SK-N-SH treated with all-trans-retinoic acid at 6 μM for 48 hours (cell line): ENCODE data around the gene TPRG1L.
"Not testable (repeated sequence)": the region's sequence is repeated elsewhere in the genome, so short reads cannot be mapped to it uniquely, and the experiment has no call there.

Experiments used
- ATAC-seq: fragments of 200-7000 bp; cut with Tn5 transposase; 3 replicates; pipeline ENCODE4 v1.9.1; 2020; ENCODE audit warnings: mild to moderate bottlenecking, moderate library complexity
- ARNTL ChIP-seq: fragments of 450-650 bp; formaldehyde crosslinking; IDR thresholded peaks from 2 replicates; pipeline ENCODE4 v1.5.0; 2020; ENCODE audit warnings: low read depth, mild to moderate bottlenecking, moderate library complexity, borderline replicate concordance
- BACH2 ChIP-seq: fragments of 250-450 bp; sonication (Bioruptor Pico); IDR thresholded peaks from 2 replicates; pipeline ENCODE4 v1.9.0; 2021; ENCODE audit warnings: mild to moderate bottlenecking, borderline replicate concordance
- CREB5 ChIP-seq: fragments of 250-450 bp; sonication (Bioruptor Pico); IDR thresholded peaks from 2 replicates; pipeline ENCODE4 v1.5.1; 2020; ENCODE audit warnings: low read depth, mild to moderate bottlenecking, moderate library complexity
- CSDC2 ChIP-seq: fragments of 250-450 bp; sonication (Bioruptor Pico); IDR thresholded peaks from 2 replicates; pipeline ENCODE4 v1.5.0; 2020; ENCODE audit warnings: mild to moderate bottlenecking, moderate library complexity
- CSRNP3 ChIP-seq: fragments of 250-450 bp; sonication (Bioruptor Pico); IDR thresholded peaks from 2 replicates; pipeline ENCODE4 v1.5.1; 2021; ENCODE audit warnings: mild to moderate bottlenecking, moderate library complexity
- ESRRG ChIP-seq: fragments of 250-450 bp; sonication (Bioruptor Pico); IDR thresholded peaks from 2 replicates; pipeline ENCODE4 v1.6.1; 2021; ENCODE audit warnings: mild to moderate bottlenecking
- GLIS3 ChIP-seq: fragments of 250-450 bp; sonication (Bioruptor Pico); IDR thresholded peaks from 2 replicates; pipeline ENCODE4 v1.5.0; 2020; ENCODE audit warnings: mild to moderate bottlenecking, moderate library complexity
- ISL1 ChIP-seq: fragments of 250-450 bp; sonication (Bioruptor Pico); IDR thresholded peaks from 2 replicates; pipeline ENCODE4 v2.1.2; 2022; ENCODE audit warnings: mild to moderate bottlenecking, moderate library complexity
- OSR1 ChIP-seq: fragments of 250-450 bp; sonication (Bioruptor Pico); IDR thresholded peaks from 2 replicates; pipeline ENCODE4 v1.8.0; 2022; ENCODE audit warnings: moderate library complexity, mild to moderate bottlenecking, inconsistent platforms
- POU6F1 ChIP-seq: fragments of 250-450 bp; sonication (Bioruptor Pico); IDR thresholded peaks from 2 replicates; pipeline ENCODE4 v1.8.0; 2021; ENCODE audit warnings: low read depth, mild to moderate bottlenecking, moderate library complexity, borderline replicate concordance
- PPARA ChIP-seq: fragments of 250-450 bp; sonication (Bioruptor Pico); IDR thresholded peaks from 2 replicates; pipeline ENCODE4 v1.5.0; 2020; ENCODE audit warnings: mild to moderate bottlenecking, borderline replicate concordance
- RARB ChIP-seq: fragments of 250-450 bp; sonication (Bioruptor Pico); IDR thresholded peaks from 2 replicates; pipeline ENCODE4 v1.8.0; 2021; ENCODE audit warnings: mild to moderate bottlenecking, moderate library complexity
- SNAI2 ChIP-seq: fragments of 250-450 bp; sonication (Bioruptor Pico); IDR thresholded peaks from 2 replicates; pipeline ENCODE4 v1.5.0; 2020; ENCODE audit warnings: mild to moderate bottlenecking, moderate library complexity
- TCF4 ChIP-seq: fragments of 250-450 bp; sonication (Bioruptor Pico); IDR thresholded peaks from 2 replicates; pipeline ENCODE4 v1.8.0; 2021; ENCODE audit warnings: mild to moderate bottlenecking, moderate library complexity, borderline replicate concordance
- TOX ChIP-seq: fragments of 250-450 bp; sonication (Bioruptor Pico); IDR thresholded peaks from 2 replicates; pipeline ENCODE4 v1.8.0; 2021; ENCODE audit warnings: mild to moderate bottlenecking, moderate library complexity, borderline replicate concordance
- ZC3H10 ChIP-seq: fragments of 250-450 bp; sonication (Bioruptor Pico); IDR thresholded peaks from 2 replicates; pipeline ENCODE4 v1.5.1; 2021; ENCODE audit warnings: mild to moderate bottlenecking, moderate library complexity
- ZFP3 ChIP-seq: fragments of 250-450 bp; sonication (Bioruptor Pico); IDR thresholded peaks from 2 replicates; pipeline ENCODE4 v1.5.0; 2020; ENCODE audit warnings: mild to moderate bottlenecking, moderate library complexity
- ZFP30 ChIP-seq: fragments of 450-650 bp; formaldehyde crosslinking; IDR thresholded peaks from 2 replicates; pipeline ENCODE4 v1.5.0; 2022; ENCODE audit warnings: mild to moderate bottlenecking, moderate library complexity
- ZNF565 ChIP-seq: fragments of 450-650 bp; formaldehyde crosslinking; conservative IDR thresholded peaks from 2 replicates; pipeline ENCODE4 v1.5.0; 2020; ENCODE audit warnings: low read depth, mild to moderate bottlenecking, moderate library complexity
- ZNF70 ChIP-seq: fragments of 450-650 bp; formaldehyde crosslinking; IDR thresholded peaks from 2 replicates; pipeline ENCODE4 v1.5.0; 2020; ENCODE audit warnings: mild to moderate bottlenecking, moderate library complexity
- ZNF8 ChIP-seq: fragments of 450-650 bp; formaldehyde crosslinking; IDR thresholded peaks from 2 replicates; pipeline ENCODE4 v1.5.0; 2020; ENCODE audit warnings: mild to moderate bottlenecking, moderate library complexity

Gene TPRG1L

GRCh38 chr1:3620708-3621107 lies 4.1 kb upstream of the TPRG1L start (continued):
- TF ChIP-seq CREB5 (CRISPR knock-in tag) (no peak), CSDC2 (no peak), ZNF70 (CRISPR knock-in tag) (no peak), TCF4 (no peak), TOX (CRISPR knock-in tag) (no peak)

GRCh38 chr1:3621151-3621671 lies 3.6 kb upstream of the TPRG1L start:
- ATAC-seq = not testable (repeated sequence)

- not testable (repeated sequence) for ATAC-seq
Measured at GRCh38 chr1:3622102-3622501, 2.7 kb upstream of the TPRG1L start.

GRCh38 chr1:3623441-3624199 lies 1.2 kb upstream of the TPRG1L start:
- ATAC-seq = peak; percentile 3; the same call in 2 of the 3 replicates
- TF ChIP-seq CSRNP3 (no peak), ZFP30 (CRISPR knock-in tag) (no peak), SNAI2 (no peak), GLIS3 (CRISPR knock-in tag) (no peak), TCF4 (no peak), ZC3H10 (CRISPR knock-in tag) (no peak), ZNF565 (CRISPR knock-in tag) (no peak), ZFP3 (no peak), CREB5 (CRISPR knock-in tag) (no peak), ZNF70 (CRISPR knock-in tag) (no peak), ARNTL (CRISPR knock-in tag) (no peak), ESRRG (CRISPR knock-in tag) (no peak), ZNF8 (CRISPR knock-in tag) (no peak)

- ATAC-seq = peak; percentile 45
- TF ChIP-seq GLIS3 (CRISPR knock-in tag) = no peak
- TF ChIP-seq ESRRG (CRISPR knock-in tag) = no peak
- TF ChIP-seq ZFP3 = no peak
- TF ChIP-seq CSRNP3 = no peak
- TF ChIP-seq RARB (CRISPR knock-in tag) = no peak
- TF ChIP-seq ZNF8 (CRISPR knock-in tag) = no peak
- TF ChIP-seq ZFP30 (CRISPR knock-in tag) = no peak
- TF ChIP-seq TOX (CRISPR knock-in tag) = no peak
- TF ChIP-seq PPARA = no peak
- no peak for TF ChIP-seq ZC3H10 (CRISPR knock-in tag)
- TF ChIP-seq ISL1 = no peak
- no peak for TF ChIP-seq BACH2 (CRISPR knock-in tag)
- no peak for TF ChIP-seq OSR1
- no peak for TF ChIP-seq ARNTL (CRISPR knock-in tag)
- no peak for TF ChIP-seq POU6F1 (CRISPR knock-in tag)
- TF ChIP-seq ZNF565 (CRISPR knock-in tag) = no peak
- no peak for TF ChIP-seq CREB5 (CRISPR knock-in tag)
- TF ChIP-seq ZNF70 (CRISPR knock-in tag) = no peak
Measured at GRCh38 chr1:3625151-3625907, 514 bp downstream of the TPRG1L start.
